KOPT-K1 (cell line): ENCODE measurements around the gene HK3.

Source experiments
- H3K27ac ChIP-seq: fragments of 200-600 bp; sonication (generic); 2 replicates; pipeline ENCODE4 v1.5.1; 2016; ENCODE audit warnings: antibody characterized with exemption, mild to moderate bottlenecking, low read depth, low read length; ENCODE audit not compliant: poor library complexity, severe bottlenecking
- H3K36me3 ChIP-seq: fragments of 200-600 bp; sonication (generic); 2 replicates; pipeline ENCODE4 v1.5.1; 2017; ENCODE audit warnings: antibody characterized with exemption, mild to moderate bottlenecking, low read length, moderate library complexity; ENCODE audit not compliant: insufficient read depth
- H3K9me3 ChIP-seq: fragments of 200-600 bp; sonication (generic); 2 replicates; pipeline ENCODE4 v1.5.1; 2017; ENCODE audit warnings: antibody characterized with exemption, low read length, mild to moderate bottlenecking; ENCODE audit not compliant: insufficient read depth, poor library complexity, severe bottlenecking

The HK3 gene

GRCh38 chr5:176870110-176870591 lies 29.0 kb downstream of the HK3 start:
- Histone ChIP-seq H3K36me3 (no peaks in the 10 kb centered on the region), H3K9me3 (peaks cover 4% of the 10 kb centered on the region), H3K27ac (no peak overlapping the region)

- no peak overlapping the region for H3K27ac ChIP-seq
- no peaks in the 10 kb centered on the region for H3K36me3 ChIP-seq
- H3K9me3 ChIP-seq = peaks cover 4% of the 10 kb centered on the region
Observed at GRCh38 chr5:176869501-176870109, 29.5 kb downstream of the HK3 start.

GRCh38 chr5:176868731-176869130 lies 30.4 kb downstream of the HK3 start:
- H3K36me3 ChIP-seq = no peaks in the 10 kb centered on the region
- no peak overlapping the region for H3K27ac ChIP-seq
- peaks cover 4% of the 10 kb centered on the region for H3K9me3 ChIP-seq

GRCh38 chr5:176868126-176868525 lies 31.0 kb downstream of the HK3 start:
- no peaks in the 10 kb centered on the region for H3K36me3 ChIP-seq
- peaks cover 3% of the 10 kb centered on the region for H3K9me3 ChIP-seq
- no peak overlapping the region for H3K27ac ChIP-seq

- H3K9me3 ChIP-seq = no peaks in the 10 kb centered on the region
- no peak overlapping the region for H3K27ac ChIP-seq
Observed at GRCh38 chr5:176866707-176867310, 32.3 kb downstream of the HK3 start.

GRCh38 chr5:176865964-176866363 lies 33.2 kb downstream of the HK3 start:
- no peaks in the 10 kb centered on the region for H3K9me3 ChIP-seq
- no peaks in the 10 kb centered on the region for H3K36me3 ChIP-seq
- H3K27ac ChIP-seq = no peak overlapping the region

More at GRCh38 chr5:176866707-176867310, 32.3 kb downstream of the HK3 start:
- no peaks in the 10 kb centered on the region for H3K36me3 ChIP-seq

- Histone ChIP-seq H3K27ac (no peak overlapping the region), H3K36me3 (no peaks in the 10 kb centered on the region), H3K9me3 (no peaks in the 10 kb centered on the region)
Observed at GRCh38 chr5:176864755-176865154, 34.4 kb downstream of the HK3 start.

- Histone ChIP-seq H3K9me3 (no peaks in the 10 kb centered on the region), H3K27ac (no peak overlapping the region), H3K36me3 (no peaks in the 10 kb centered on the region)
Observed at GRCh38 chr5:176863765-176864098, 35.4 kb downstream of the HK3 start.

- Histone ChIP-seq H3K9me3 (no peaks in the 10 kb centered on the region), H3K36me3 (no peaks in the 10 kb centered on the region), H3K27ac (no peak overlapping the region)
Observed at GRCh38 chr5:176863041-176863764, 35.9 kb downstream of the HK3 start.

- Histone ChIP-seq H3K27ac (no peak overlapping the region), H3K36me3 (no peaks in the 10 kb centered on the region)
Observed at GRCh38 chr5:176862330-176862995, 36.7 kb downstream of the HK3 start.

GRCh38 chr5:176861276-176861675 lies 37.9 kb downstream of the HK3 start:
- Histone ChIP-seq H3K9me3 (no peaks in the 10 kb centered on the region), H3K27ac (no peak overlapping the region), H3K36me3 (no peaks in the 10 kb centered on the region)

More at GRCh38 chr5:176862330-176862995, 36.7 kb downstream of the HK3 start:
- H3K9me3 ChIP-seq = no peaks in the 10 kb centered on the region

- no peaks in the 10 kb centered on the region for H3K36me3 ChIP-seq
Observed at GRCh38 chr5:176860381-176860780, 38.8 kb downstream of the HK3 start.

GRCh38 chr5:176859916-176860315 lies 39.2 kb downstream of the HK3 start:
- Histone ChIP-seq H3K9me3 (no peaks in the 10 kb centered on the region), H3K36me3 (no peaks in the 10 kb centered on the region), H3K27ac (no peak overlapping the region)

More at GRCh38 chr5:176860381-176860780, 38.8 kb downstream of the HK3 start:
- Histone ChIP-seq H3K9me3 (no peaks in the 10 kb centered on the region), H3K27ac (no peak overlapping the region)

- Histone ChIP-seq H3K9me3 (no peaks in the 10 kb centered on the region), H3K36me3 (no peaks in the 10 kb centered on the region), H3K27ac (no peak overlapping the region)
Observed at GRCh38 chr5:176857894-176858273, 41.3 kb downstream of the HK3 start.

GRCh38 chr5:176857216-176857893 lies 41.8 kb downstream of the HK3 start:
- Histone ChIP-seq H3K9me3 (no peaks in the 10 kb centered on the region), H3K27ac (no peak overlapping the region), H3K36me3 (no peaks in the 10 kb centered on the region)
